Thyroid gland (tissue), 4 donors: ENCODE data around the gene KCNMB2. TPM values are rescaled to one million over a fixed set of nuclear protein-coding genes. Genes with fewer than 3 reads are reported as not detected.

ENCODE experiments used
- DNase-seq, 2 donors: peaks; one replicate each; pipeline ENCODE4 v3.0.0-alpha.2; 2019
- H3K27ac ChIP-seq, 3 donors: fragments of 200-600 bp; sonication (generic); 1 replicate in 2 of 3; 2 replicates in 1 of 3; pipeline ENCODE4 v1.5.1; 2016 to 2019; ENCODE audit warnings: mild to moderate bottlenecking in 1 of 3, moderate library complexity in 1 of 3
- H3K27me3 ChIP-seq: fragments of 200-600 bp; sonication (generic); one replicate; pipeline ENCODE4 v1.5.1; 2019
- H3K36me3 ChIP-seq, 2 donors: fragments of 200-600 bp; sonication (generic); one replicate each; pipeline ENCODE4 v1.5.1; 2016 to 2019
- H3K4me1 ChIP-seq, 2 donors: fragments of 200-600 bp; sonication (generic); one replicate each; pipeline ENCODE4 v1.5.1; 2017 to 2019
- H3K4me3 ChIP-seq, 3 donors: fragments of 200-600 bp; sonication (generic); replicated peaks in 1 of 3; 1 replicate in 2 of 3; 2 replicates in 1 of 3; pipeline ENCODE4 v1.5.1; 2016; ENCODE audit warnings: mild to moderate bottlenecking in 1 of 3
- H3K9me3 ChIP-seq: fragments of 200-600 bp; sonication (generic); one replicate; pipeline ENCODE4 v1.5.1; 2017
- CTCF ChIP-seq, 6 experiments: fragments of 200-600 bp in 3 of 6; fragments of 450-650 bp in 3 of 6; sonication (generic) in 3 of 6; IDR thresholded peaks; one replicate each; pipeline ENCODE4 v1.5.1; 2016 to 2019; ENCODE audit warnings: antibody characterized with exemption in 6 of 6, mild to moderate bottlenecking in 2 of 6, inconsistent platforms in 1 of 6, moderate library complexity in 1 of 6
- POLR2A ChIP-seq, 2 donors: fragments of 450-650 bp; IDR thresholded peaks; one replicate each; pipeline ENCODE4 v1.6.1; 2017; ENCODE audit warnings: antibody characterized with exemption in 2 of 2, mild to moderate bottlenecking in 2 of 2, moderate library complexity in 1 of 2
- WGBS, 2 donors: methylation state at CpG; one replicate each; pipeline ENCODE4 v1.1.5; 2017; 5-methylcytosine and 5-hydroxymethylcytosine counted together
- intact Hi-C: fragments of 100-400 bp; cut with DNase I; formaldehyde crosslinking; loops from one replicate; pipeline ENCODE4 v1.15.1; 2023
- total RNA-seq, 4 donors: library from RNA; depleted of rRNA; stranded (reverse); fragments of >200 nt; gene quantifications; one replicate each; pipeline ENCODE4 v1.2.3, GENCODE V29; 2016

Gene KCNMB2
- total RNA-seq, 4 donors from 2014 or later: 0.56 to 0.92 (median 0.81) TPM; not detected in 1

- WGBS, 2 donors: 93 to 98% methylated on average over 4 to 7 of the region's 7 CpGs
- H3K27me3 ChIP-seq: no peaks in the 10 kb centered on the region
- no peaks in the 10 kb centered on the region for H3K4me1 ChIP-seq
- no peaks in the 10 kb centered on the region for H3K9me3 ChIP-seq
- no peak overlapping the region for H3K27ac ChIP-seq
- H3K4me3 ChIP-seq: no peak overlapping the region
- intact Hi-C loops: no loop called here
- TF ChIP-seq POLR2A (IDR thresholded peaks at IDR 0.05) (no peak), CTCF (IDR thresholded peaks at IDR 0.05) (no peak)
- DNase-seq: no peak
- no peaks in the 10 kb centered on the region for H3K36me3 ChIP-seq
These were observed 88.9 kb downstream of the KCNMB2 start for GRCh38 chr3:178625053-178625600.

GRCh38 chr3:178628037-178628436 is 91.8 kb downstream of the KCNMB2 start:
- Histone ChIP-seq H3K4me1 (no peaks in the 10 kb centered on the region), H3K9me3 (no peaks in the 10 kb centered on the region), H3K4me3 (no peak overlapping the region), H3K36me3 (no peaks in the 10 kb centered on the region), H3K27ac (no peak overlapping the region), H3K27me3 (no peaks in the 10 kb centered on the region)
- DNase-seq: no peak
- TF ChIP-seq POLR2A (IDR thresholded peaks at IDR 0.05) (no peak), CTCF (IDR thresholded peaks at IDR 0.05) (no peak)
- intact Hi-C loops: no loop called here

GRCh38 chr3:178629430-178630178 is 93.4 kb downstream of the KCNMB2 start:
- intact Hi-C loops: no loop called here
- Histone ChIP-seq H3K36me3 (no peaks in the 10 kb centered on the region), H3K4me1 (no peaks in the 10 kb centered on the region), H3K4me3 (no peak overlapping the region), H3K9me3 (no peaks in the 10 kb centered on the region), H3K27ac (no peak overlapping the region), H3K27me3 (peaks cover 3% of the 10 kb centered on the region)
- DNase-seq: no peak
- WGBS, 2 donors: 94 to 98% methylated on average over 2 of the region's 2 CpGs
- no peak for TF ChIP-seq CTCF (IDR thresholded peaks at IDR 0.05)
- TF ChIP-seq POLR2A (IDR thresholded peaks at IDR 0.05): no peak

- DNase-seq: no peak
- no peak for TF ChIP-seq CTCF (IDR thresholded peaks at IDR 0.05)
- no peak for TF ChIP-seq POLR2A (IDR thresholded peaks at IDR 0.05)
- no peaks in the 10 kb centered on the region for H3K9me3 ChIP-seq
- no peak overlapping the region for H3K27ac ChIP-seq
- 91 to 97% methylated on average over 1 of the region's 1 CpG for WGBS, 2 donors
- no peaks in the 10 kb centered on the region for H3K36me3 ChIP-seq
- intact Hi-C loops: no loop called here
- no peak overlapping the region for H3K4me3 ChIP-seq
- H3K4me1 ChIP-seq: no peaks in the 10 kb centered on the region
- peaks cover 3% of the 10 kb centered on the region for H3K27me3 ChIP-seq
These were observed 95.7 kb downstream of the KCNMB2 start for GRCh38 chr3:178631950-178632349.

GRCh38 chr3:178634975-178635374 is 98.7 kb downstream of the KCNMB2 start:
- H3K36me3 ChIP-seq: no peaks in the 10 kb centered on the region
- H3K9me3 ChIP-seq: no peaks in the 10 kb centered on the region
- no peaks in the 10 kb centered on the region for H3K4me1 ChIP-seq
- no peak overlapping the region for H3K4me3 ChIP-seq
- peak; percentile 26 to 29 for DNase-seq
- WGBS, 2 donors: 0 to 43% methylated on average over 1 of the region's 1 CpG
- H3K27ac ChIP-seq: no peak overlapping the region
- intact Hi-C loops: no loop called here
- H3K27me3 ChIP-seq: peaks cover 3% of the 10 kb centered on the region
- no peak for TF ChIP-seq POLR2A (IDR thresholded peaks at IDR 0.05)
- no peak for TF ChIP-seq CTCF (IDR thresholded peaks at IDR 0.05)
